HG02840 (cell line): ENCODE measurements around the gene DLG1.

Experiments used
- ATAC-seq: cut with Tn5 transposase; IDR thresholded peaks from one replicate; pipeline ENCODE4 v1.9.1; 2021; ENCODE audit warnings: mild to moderate bottlenecking, moderate library complexity, moderate number of reproducible peaks; ENCODE audit not compliant: unreplicated experiment, low FRiP score

DLG1 gene

DNA sequence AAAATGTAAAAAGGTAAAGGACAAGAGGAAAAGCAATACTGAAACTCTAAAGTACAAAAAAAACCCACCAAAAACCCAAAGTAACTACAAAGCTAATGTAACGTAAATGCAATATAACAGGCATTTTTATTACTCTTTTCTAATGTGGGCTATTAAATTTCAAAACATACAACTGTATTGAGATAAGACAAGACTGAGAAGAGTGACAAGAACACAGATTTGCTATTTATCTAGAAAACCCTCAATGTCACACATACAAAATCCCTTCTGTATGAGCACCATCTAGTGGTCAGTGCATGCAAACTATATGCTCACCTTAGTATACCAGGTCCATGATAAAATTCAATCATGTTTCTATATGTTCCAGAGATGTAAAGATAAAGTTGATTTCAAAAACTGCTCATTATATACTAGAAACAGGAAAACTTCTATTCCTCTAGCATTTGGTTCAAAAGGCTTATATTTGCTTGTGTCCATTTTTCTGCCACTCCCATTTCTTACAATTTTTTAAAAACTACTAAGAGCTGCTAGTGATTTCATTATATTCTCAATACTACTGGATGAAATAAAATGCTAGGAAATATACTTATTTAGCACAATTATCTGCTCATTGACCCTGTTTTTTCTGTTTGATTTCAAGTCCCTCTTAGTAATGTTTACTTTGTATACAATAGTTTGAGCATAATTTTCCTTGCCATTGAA, 111.4 kb downstream of the DLG1 start:
- no peak for ATAC-seq

DNA sequence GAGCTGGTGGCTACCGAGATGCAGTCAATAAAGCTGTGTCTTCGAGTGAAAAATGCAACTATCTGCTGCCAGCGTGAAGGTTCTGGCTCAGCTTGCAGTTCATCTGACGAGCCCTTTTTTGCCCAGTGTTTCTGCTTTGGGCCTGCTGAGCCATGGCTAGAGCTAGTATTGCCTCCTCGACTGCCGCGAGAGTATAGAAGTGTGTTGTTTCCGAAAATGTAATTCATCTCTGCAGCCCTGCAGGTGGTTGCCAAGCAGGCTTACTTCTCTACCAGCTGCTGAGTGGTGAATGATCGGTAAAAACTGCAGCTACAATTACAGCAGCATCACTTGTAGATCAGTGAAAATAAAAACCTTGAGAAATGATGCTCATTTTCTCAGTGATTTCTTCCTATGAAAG, 114.8 kb downstream of the DLG1 start:
- no peak for ATAC-seq

DNA sequence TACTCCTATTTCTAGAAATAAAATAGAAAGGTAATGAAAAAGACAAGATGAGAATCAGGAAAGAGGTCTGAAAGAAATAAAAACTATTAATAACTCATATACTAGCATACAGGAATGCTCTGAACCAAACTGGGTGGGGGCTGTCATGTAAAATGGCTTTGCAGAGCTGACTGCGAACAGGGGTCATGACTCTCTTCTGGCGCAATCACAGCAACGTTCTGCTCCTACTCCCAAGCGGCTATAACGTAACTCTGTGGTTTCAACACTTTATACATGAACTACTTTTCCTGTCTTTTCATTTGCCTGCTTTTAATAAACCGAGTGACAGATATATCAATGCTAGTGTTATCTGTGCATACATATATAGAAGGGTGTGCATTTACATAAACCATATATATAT, 116.7 kb downstream of the DLG1 start:
- no peak for ATAC-seq

DNA sequence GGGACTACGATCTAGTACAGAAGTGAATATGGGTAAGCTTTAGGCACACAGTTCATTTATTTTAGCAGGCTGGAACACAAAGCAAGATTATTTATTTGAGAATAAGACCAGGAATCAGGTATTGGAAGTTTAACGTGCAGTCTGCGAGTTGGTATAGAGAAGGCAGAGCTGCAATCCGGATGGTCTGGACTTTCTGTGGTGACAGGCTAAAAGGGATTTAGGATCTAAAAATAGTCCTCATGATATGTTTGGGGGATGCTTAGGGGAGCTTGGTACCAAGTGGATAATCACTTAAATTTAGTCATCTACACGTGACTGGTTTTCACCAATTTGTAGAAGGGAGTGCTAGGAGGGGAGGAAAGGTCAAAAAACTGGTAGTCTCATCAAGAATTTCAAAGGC, 119.4 kb downstream of the DLG1 start:
- ATAC-seq, result no peak

DNA sequence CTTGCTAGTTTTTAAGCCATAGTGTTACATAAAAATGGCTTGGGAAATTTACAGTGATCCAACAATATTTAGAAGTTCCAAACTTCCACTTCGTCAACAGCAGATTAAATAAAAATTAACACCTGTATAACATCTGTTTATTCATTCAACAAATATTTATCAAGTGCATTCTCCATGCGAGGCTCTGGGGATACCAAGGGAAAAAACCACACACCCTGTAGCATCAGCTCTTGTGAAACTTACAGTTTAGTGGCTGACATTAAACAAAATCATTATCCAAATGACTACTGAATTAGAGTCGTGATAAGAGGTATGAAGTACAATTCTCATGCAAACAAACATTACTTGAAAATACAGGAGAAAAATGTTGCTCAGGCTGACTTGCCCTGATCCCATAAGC, 122.9 kb downstream of the DLG1 start:
- no peak for ATAC-seq

DNA sequence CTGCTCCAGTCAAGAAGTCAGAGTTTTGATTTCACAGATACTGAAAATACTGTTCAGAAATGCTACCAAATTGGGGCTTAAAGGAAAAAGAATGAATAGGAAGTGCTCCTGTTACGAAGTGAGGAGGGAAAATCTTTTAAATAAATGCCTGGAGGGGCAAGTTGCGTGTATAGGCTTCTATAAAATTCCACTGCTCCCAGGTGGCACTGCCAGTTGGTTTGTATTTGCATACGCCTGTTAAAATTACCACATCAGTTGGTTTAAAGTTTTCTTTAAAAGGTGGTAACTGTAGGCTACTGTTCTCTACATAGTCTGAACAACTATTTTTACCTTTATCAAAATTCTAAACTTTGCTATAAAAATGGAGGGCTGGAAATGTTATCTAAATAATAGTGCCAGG, 123.5 kb downstream of the DLG1 start:
- ATAC-seq, result no peak

DNA sequence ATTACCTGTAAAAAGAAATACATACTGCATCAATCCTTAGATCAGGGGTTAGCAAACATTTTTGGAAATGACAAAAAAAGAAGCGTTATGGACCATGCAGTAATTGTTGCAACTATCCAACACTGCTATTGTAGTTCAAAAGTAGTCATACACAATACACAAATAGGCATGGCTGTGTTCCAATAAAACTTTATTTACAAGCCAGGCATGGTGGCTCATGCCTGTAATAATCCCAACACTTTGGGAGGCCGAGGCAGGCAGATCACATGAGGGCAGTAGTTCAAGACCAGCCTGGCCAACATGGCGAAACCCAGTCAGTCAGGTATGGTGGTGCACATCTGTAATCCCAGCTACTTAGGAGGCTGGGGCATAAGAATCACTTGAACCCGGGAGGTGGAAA, 124.8 kb downstream of the DLG1 start:
- no peak for ATAC-seq

DNA sequence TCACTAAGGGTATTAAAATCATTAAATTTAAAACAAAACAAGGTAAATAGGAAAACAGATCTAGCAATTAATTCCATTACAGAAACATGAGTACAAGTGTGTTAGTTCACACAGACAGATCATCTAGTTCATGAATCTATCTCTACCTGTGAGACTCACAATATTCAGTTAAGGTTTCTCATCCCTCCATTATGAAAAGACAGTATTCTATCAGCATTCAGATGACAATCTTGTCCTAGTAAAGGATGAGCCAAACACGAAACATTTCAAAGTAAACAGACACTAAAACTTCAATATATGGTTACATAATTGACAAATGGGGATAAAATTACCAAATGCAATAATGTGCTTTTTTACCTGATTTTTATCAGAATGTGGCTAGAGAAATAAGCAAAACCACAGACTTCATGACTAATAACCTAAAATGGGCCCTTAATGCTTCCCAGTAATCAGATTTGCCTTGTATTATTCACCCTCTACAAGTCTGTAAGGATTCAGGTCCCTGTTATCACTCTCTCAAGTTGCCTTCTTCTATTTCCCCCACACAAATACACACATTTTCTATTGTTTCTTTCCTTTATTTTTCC, 126.8 kb downstream of the DLG1 start:
- ATAC-seq, result no peak

DNA sequence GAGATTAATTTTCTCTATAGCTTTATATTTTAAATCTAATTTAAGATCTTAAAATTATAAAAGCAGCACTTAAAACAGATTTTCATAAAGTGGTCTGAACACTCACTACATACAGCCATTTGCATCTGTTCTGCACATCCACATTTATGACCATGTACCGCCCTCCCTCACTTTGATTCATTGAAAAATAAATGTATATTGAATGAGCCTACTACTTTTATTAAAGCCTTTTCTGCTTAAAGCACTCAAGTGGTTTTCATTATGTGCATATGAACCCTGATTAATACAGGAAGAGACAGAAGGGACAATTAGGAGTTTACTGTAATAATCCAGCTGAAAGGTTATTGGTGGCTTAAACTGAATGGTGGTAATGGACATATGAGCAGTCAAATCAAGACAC, 129.4 kb downstream of the DLG1 start:
- ATAC-seq, result no peak

DNA sequence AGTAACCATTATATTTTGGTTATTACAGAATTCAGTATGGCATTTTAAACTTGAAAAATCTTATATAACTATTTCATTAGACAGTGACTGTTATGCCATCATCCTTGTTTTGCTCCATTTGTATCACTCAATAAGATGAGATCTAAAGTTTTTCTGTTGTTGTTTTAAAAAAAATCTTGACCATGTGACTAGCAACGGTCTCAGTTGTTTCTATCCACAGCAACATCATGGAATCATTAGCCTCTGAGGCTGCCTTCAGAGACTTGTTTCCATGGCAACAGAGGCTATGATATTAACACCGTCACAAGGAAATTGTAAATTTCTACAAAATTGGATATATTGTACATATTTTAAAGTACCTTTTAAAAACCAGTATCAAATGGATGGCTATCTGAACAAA, 129.8 kb downstream of the DLG1 start:
- ATAC-seq, result no peak

DNA sequence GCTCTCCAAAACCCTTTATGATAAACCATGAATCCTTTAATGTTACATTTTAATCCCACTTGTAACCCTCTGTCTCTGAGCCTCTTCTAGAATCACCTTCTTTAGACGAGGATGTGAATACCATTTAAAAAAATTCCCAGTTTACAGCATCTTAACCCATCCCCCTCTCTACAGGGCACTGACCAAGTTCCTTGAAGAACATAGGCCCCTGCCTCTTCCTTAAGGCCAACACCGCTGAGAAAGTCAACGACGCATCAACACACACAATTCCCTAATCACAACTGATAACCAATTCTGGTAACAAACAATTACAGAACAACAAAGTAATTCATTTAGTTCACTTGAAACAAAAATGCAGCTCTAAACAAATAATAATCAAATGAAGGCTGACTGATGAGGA, 130.3 kb downstream of the DLG1 start:
- ATAC-seq, result no peak

DNA sequence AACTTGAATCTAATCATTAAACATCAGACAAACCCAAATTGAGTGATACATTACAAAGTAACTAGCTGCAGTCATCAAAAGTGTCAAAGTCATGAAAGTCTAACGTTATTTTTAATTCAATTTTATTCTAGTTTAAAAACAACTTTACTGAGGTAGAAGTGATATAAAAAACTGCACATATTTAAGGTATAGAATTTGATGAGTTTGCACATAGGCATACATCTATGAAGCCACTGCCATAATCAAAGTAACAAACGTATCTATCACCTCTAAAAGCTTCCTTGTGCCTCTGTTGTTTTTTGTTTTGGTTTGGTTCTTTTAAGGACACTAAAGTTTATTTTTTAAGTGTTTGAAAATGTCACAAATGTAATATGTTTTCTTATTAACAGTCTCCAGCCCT, 130.9 kb downstream of the DLG1 start:
- ATAC-seq, result no peak

DNA sequence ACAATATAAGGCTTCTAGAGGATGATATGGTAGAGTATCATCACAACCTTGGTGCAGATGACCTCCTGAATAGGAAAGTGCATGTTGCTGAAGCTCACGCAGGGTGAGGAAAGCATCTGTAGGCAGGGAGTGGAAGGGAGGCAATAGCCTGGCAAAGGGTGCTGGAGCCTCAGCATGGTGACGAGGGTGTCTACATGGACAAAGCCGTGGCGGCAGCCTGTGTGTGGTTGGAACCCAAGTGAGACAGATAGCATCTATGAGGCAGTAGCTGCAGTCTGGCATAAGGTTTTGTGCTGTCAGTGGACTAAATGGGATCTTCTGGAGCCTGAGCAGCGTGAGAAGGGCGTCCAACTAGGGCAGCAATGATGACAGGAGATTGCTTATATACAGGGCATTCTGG, 132.5 kb downstream of the DLG1 start:
- ATAC-seq, result no peak

DNA sequence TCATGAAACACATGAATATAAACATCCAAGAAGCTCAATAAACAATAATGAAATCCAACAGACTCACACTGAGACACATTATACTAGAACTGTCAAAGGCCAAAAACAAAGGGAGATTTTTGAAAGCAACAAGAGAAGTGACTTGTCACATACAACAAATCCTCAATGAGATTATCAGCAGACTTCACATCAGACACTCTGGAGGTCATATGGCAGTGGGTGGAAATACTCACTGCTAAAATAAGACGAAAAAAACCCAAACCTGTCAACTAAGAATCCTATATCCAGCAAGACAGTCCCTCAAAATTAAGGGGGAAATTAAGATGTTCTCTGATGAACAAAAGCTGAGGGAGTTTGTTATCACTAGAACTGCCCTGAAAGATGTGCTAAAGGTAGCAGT, 143.4 kb downstream of the DLG1 start:
- ATAC-seq, result no peak

DNA sequence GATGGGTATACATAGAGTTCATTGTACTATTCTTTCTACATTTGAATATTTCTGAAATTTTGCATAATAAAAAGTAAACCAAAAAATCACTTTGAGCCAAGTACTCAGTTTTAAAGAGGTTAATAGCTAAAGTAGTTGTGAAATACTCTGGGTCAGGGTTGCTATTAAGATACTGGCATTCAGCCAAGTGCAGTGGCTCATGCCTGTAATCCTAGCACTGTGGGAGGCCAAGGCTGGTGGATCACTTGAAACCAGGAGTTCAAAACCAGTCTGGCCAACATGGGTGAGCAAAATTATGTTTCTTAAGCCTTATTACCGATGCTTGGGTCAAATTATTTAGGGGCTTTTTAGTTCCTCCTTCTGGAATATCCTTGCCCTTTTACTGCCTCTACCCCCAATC, 146.8 kb downstream of the DLG1 start:
- ATAC-seq, result no peak

DNA sequence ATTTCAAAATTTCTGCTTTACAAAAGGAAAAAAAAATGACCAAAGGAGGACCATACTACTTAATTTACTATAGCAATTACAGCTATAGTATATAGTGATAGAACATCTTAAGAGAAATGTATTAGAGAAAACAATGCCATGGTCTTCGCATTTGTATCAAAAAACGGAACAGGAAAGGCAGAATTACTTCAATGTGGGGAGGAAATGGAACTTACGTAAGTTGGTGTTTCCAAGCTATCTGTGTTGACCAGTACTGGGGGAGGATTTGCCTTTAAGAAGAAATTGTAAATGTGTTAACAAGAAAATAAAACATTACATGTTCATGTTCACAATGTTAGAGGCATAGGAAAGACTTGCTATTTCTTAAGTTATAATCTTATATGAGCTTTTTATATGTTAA, 148.9 kb downstream of the DLG1 start:
- ATAC-seq, result no peak

DNA sequence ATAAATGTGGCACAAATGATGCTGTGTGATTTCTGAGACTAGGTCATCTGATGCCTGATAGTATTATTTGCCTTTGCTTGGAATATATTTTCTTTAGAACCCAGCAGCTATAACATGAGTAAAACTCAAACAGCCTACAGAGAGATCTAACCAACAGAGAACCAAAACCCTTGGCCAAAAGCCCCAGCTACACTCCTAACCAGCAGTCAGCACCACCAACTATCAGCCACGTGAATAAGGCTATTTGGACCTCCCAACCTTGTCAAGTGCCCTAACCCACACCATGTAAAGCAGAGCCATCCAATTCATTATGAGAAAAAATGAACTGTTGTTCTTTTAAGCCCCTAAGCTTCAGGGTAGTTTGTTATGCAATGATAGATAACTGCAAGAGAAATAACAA, 154.2 kb downstream of the DLG1 start:
- no peak for ATAC-seq

DNA sequence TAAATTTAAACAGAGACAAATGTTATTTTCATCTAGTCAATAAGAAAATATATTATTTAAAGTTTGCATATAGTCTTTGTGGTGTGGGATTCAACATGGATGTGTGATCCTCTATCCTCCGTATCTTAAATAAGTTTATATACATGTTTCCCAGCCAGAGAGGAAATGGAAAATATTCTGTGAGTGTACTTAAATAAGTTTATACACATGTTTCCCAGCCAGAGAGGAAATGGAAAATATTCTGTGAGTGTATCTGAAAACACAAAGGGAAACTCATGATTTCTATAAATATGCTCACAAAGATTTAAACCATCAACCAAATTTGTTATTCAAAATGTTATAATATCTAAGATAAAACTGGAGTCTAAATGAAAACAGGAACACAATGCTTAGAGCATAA, 158.8 kb downstream of the DLG1 start:
- ATAC-seq, result no peak

DNA sequence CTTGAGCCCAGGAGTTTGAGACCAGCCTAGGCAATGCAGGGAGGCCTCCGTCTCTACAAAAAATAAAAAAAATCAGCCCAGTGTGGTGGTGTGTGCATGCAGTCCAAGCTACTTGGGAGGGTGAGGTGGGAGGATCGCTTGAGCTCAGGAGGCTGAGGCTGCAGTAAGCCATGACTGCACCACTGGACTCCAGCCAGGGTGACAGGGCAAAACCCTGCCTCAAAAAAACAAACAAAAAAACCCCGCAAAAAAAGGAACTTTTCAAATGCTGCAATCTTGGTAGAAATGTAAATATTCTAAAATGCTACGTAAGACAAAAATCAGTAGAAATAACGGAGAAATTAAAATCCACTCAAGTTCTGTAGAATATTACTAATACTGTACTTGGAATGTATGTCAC, 160.7 kb downstream of the DLG1 start:
- no peak for ATAC-seq

DNA sequence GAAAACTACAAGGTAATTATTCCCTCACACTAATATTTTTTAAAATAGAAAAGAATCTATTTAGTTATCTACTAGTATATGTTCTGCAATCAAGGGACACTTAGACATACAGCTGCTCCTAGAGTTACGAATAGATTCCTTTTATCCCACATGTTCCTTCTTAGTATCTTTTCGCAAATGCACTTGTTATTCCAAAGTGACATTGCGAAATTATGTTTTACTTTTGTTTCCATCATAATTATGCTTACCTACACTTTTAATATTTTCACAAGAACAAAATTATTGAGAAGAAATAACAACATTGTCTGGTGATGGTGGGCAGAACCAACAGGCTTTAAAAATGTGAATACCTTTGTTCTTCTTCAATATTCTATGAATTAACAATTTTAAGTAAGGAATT, 161.7 kb downstream of the DLG1 start:
- no peak for ATAC-seq

DNA sequence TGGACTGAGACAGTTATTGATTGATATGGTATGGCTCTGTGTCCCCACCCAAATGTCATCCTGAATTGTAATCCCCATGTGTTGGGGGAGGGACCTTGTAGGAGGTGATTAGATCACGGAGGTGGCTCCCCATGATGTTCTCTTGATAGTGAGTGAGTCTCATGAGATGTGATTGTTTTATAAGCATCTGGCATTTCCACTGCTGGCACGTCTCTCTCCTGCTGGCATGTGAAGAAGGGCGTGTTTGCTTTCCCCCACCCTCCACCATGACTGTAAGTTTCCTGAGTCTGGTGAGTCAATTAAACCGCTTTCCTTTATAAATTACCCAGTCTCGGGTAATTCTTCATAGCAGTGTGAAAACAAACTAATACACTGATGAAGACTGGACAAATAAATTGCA, 163.2 kb downstream of the DLG1 start:
- no peak for ATAC-seq

DNA sequence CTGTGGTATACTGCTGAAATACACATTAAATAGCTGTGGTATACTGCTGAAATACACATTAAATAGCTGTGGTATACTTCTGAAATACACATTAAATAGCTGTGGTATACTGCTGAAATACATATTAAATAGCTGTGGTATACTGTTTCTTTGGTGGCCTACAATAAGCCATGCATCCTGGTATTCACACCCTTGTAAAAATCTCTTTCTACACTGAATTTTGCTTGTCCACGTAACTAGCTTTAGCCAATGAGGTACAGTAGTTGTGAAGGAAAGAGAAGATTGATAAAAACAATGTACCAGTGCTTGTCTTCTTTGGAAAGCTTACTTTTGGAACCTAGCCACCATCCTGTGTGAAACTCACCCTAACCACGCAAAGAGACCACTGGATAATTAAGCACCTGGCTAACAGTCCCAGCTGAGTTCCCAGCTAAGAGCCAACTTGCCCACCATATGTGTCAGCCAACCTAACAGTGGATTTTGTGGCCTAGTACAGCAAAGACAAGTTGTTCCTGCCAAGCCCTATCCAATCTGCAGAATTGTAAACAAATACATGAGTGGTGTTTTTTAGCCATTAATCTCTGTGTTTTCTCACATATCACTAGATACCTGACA, 165.4 kb downstream of the DLG1 start:
- ATAC-seq, result no peak
